ENCODE measurements around the gene SMIM10L2A.

SMIM10L2A gene

GRCh38 chrX:135421932-135422809 is at the start of gene SMIM10L2A:
SMIM10L2A (plus strand) TSS chrX:135421944; CDS start chrX:135422132, 188 bp downstream.
- Histone ChIP-seq H3K9me3 (no peaks in the 10 kb centered on the region), H3K4me3 (ENCODE audit: low read depth in 1 of 2, low read length in 1 of 2) (peak within 1 kb of the TSS; percentile 58 to 61), H3K4me1 (ENCODE audit: control insufficient read depth in 1 of 2, insufficient read depth in 1 of 2, low read depth in 1 of 2, low read length in 1 of 2) (peaks cover 5 to 13% of the 10 kb centered on the region in 2 experiments), H3K27me3 (peaks cover 23% of the 10 kb centered on the region), H3K27ac (peak within 1 kb of the TSS; percentile 42), H3K36me3 (no peaks in the 10 kb centered on the region)
- no peak for TF ChIP-seq CTCF (IDR thresholded peaks at IDR 0.05)

GRCh38 chrX:135373357-135373756 is 48.4 kb upstream of the SMIM10L2A start:
- Histone ChIP-seq H3K9me3 (no peaks in the 10 kb centered on the region), H3K27me3 (no peaks in the 10 kb centered on the region), H3K4me1 (ENCODE audit: control insufficient read depth in 1 of 2, insufficient read depth in 1 of 2, low read depth in 1 of 2, low read length in 1 of 2) (no peaks in the 10 kb centered on the region), H3K4me3 (ENCODE audit: low read depth in 1 of 2, low read length in 1 of 2) (no peak overlapping the region), H3K36me3 (no peaks in the 10 kb centered on the region), H3K27ac (no peak overlapping the region)
- TF ChIP-seq CTCF (IDR thresholded peaks at IDR 0.05) = no peak

GRCh38 chrX:135382260-135382659 is 39.5 kb upstream of the SMIM10L2A start:
- Histone ChIP-seq H3K36me3 (no peaks in the 10 kb centered on the region), H3K27ac (peak overlapping the region; percentile 69), H3K27me3 (no peaks in the 10 kb centered on the region), H3K4me1 (ENCODE audit: control insufficient read depth in 1 of 2, insufficient read depth in 1 of 2, low read depth in 1 of 2, low read length in 1 of 2) (peaks cover 38 to 40% of the 10 kb centered on the region in 2 experiments), H3K9me3 (no peaks in the 10 kb centered on the region), H3K4me3 (ENCODE audit: low read depth in 1 of 2, low read length in 1 of 2) (peak overlapping the region; percentile 2 to 15)
- no peak for TF ChIP-seq CTCF (IDR thresholded peaks at IDR 0.05)

- H3K27ac ChIP-seq = peak overlapping the region; percentile 69
- peak overlapping the region; percentile 15 to 41 for H3K4me3 ChIP-seq (ENCODE audit: low read depth in 1 of 2, low read length in 1 of 2)
- no peak for TF ChIP-seq CTCF (IDR thresholded peaks at IDR 0.05)
- H3K9me3 ChIP-seq = no peaks in the 10 kb centered on the region
- H3K27me3 ChIP-seq = no peaks in the 10 kb centered on the region
- no peaks in the 10 kb centered on the region for H3K36me3 ChIP-seq
- H3K4me1 ChIP-seq (ENCODE audit: control insufficient read depth in 1 of 2, insufficient read depth in 1 of 2, low read depth in 1 of 2, low read length in 1 of 2) = peaks cover 38 to 40% of the 10 kb centered on the region in 2 experiments
Measured at GRCh38 chrX:135383249-135383648, 38.5 kb upstream of the SMIM10L2A start.

- no peak overlapping the region for H3K4me3 ChIP-seq (ENCODE audit: low read depth in 1 of 2, low read length in 1 of 2)
- H3K27me3 ChIP-seq = no peaks in the 10 kb centered on the region
- H3K9me3 ChIP-seq = no peaks in the 10 kb centered on the region
- no peaks in the 10 kb centered on the region for H3K36me3 ChIP-seq
- TF ChIP-seq CTCF (IDR thresholded peaks at IDR 0.05) = no peak
- H3K4me1 ChIP-seq (ENCODE audit: control insufficient read depth in 1 of 2, insufficient read depth in 1 of 2, low read depth in 1 of 2, low read length in 1 of 2) = peaks cover 38 to 40% of the 10 kb centered on the region in 2 experiments
- peak overlapping the region; percentile 69 for H3K27ac ChIP-seq
Measured at GRCh38 chrX:135384161-135384836, 37.4 kb upstream of the SMIM10L2A start.

Measured in neutrophil (primary cell).